IMR-90 (cell line): Measurements from ENCODE around the gene RAB4B. TPM values are rescaled to one million over a fixed set of nuclear protein-coding genes. Genes with fewer than 3 reads are reported as not detected.

ENCODE experiments used
- ATAC-seq: fragments of 200-7000 bp; cut with Tn5 transposase; 2 replicates; pipeline ENCODE4 v1.9.1; 2020; ENCODE audit warnings: low read depth, mild to moderate bottlenecking, moderate library complexity
- BruUV-seq: library from RNA; stranded (reverse); fragments of 400-500 nt; replicated peaks from 2 replicates; lab custom pipeline; 2021; lab: Mats Ljungman, UMichigan
- CTCF ChIA-PET: fragments of 300-600 bp; formaldehyde crosslinking; extraction: SDS; loops from one replicate; lab custom pipeline; 2021; ENCODE audit warnings: antibody characterized with exemption; lab: Yijun Ruan, JAX
- POLR2A ChIA-PET: fragments of 300-600 bp; sonication (Branson Sonifier 250); formaldehyde crosslinking; loops from one replicate; lab custom pipeline; 2022; ENCODE audit warnings: antibody characterized with exemption; ENCODE audit not compliant: unreplicated experiment; lab: Charles Lee
- DNase-seq: peaks from one replicate; pipeline ENCODE4 v3.0.0; 2013
- H2AFZ ChIP-seq: replicated peaks from 2 replicates; pipeline ENCODE3; 2013; ENCODE audit warnings: low read length, mild to moderate bottlenecking; ENCODE audit not compliant: poor library complexity
- H2AK5ac ChIP-seq: 2 replicates; pipeline ENCODE4 v1.6.1; 2013; ENCODE audit warnings: low read depth, low read length, inconsistent platforms
- H2AK9ac ChIP-seq: replicated peaks from 2 replicates; pipeline ENCODE3; 2013; ENCODE audit warnings: mild to moderate bottlenecking, low read depth, low read length, moderate library complexity; ENCODE audit not compliant: poor library complexity
- H2BK120ac ChIP-seq: 2 replicates; pipeline ENCODE4 v1.6.1; 2013; ENCODE audit warnings: low read depth, low read length, inconsistent platforms
- H2BK15ac ChIP-seq: 3 replicates; pipeline ENCODE4 v1.6.1; 2013; ENCODE audit warnings: low read depth, low read length, inconsistent platforms
- H2BK20ac ChIP-seq: 2 replicates; pipeline ENCODE4 v1.6.1; 2013; ENCODE audit warnings: low read depth, mild to moderate bottlenecking, inconsistent platforms, low read length, moderate library complexity
- H2BK5ac ChIP-seq: 2 replicates; pipeline ENCODE4 v1.6.1; 2013; ENCODE audit warnings: mild to moderate bottlenecking, low read depth, low read length, inconsistent platforms; ENCODE audit not compliant: poor library complexity, severe bottlenecking
- H3K14ac ChIP-seq: replicated peaks from 2 replicates; pipeline ENCODE4 v1.6.1; 2013; ENCODE audit warnings: low read depth, low read length, inconsistent platforms
- H3K18ac ChIP-seq: 2 replicates; pipeline ENCODE4 v1.6.1; 2013; ENCODE audit warnings: low read depth, low read length, control low read depth
- H3K23ac ChIP-seq: 2 replicates; pipeline ENCODE4 v1.6.1; 2013; ENCODE audit warnings: low read depth, low read length, inconsistent platforms
- H3K27ac ChIP-seq: 2 replicates; pipeline ENCODE4 v1.5.1; 2013; ENCODE audit warnings: mild to moderate bottlenecking, control low read depth, low read length; ENCODE audit not compliant: insufficient read depth
- H3K27me3 ChIP-seq: 2 replicates; pipeline ENCODE4 v1.6.1; 2013; ENCODE audit warnings: low read length; ENCODE audit not compliant: control insufficient read depth, insufficient read depth
- H3K36me3 ChIP-seq: 2 replicates; pipeline ENCODE4 v1.6.1; 2013; ENCODE audit warnings: low read length, mixed read lengths; ENCODE audit not compliant: control insufficient read depth, insufficient read depth
- H3K4ac ChIP-seq: 2 replicates; pipeline ENCODE4 v1.6.1; 2013; ENCODE audit warnings: low read depth, low read length, inconsistent platforms
- H3K4me1 ChIP-seq: 2 replicates; pipeline ENCODE4 v1.6.1; 2013; ENCODE audit warnings: low read length, mixed read lengths; ENCODE audit not compliant: control insufficient read depth, insufficient read depth
- H3K4me2 ChIP-seq: 2 replicates; pipeline ENCODE4 v1.6.1; 2013; ENCODE audit warnings: low read depth, mild to moderate bottlenecking, control low read depth, low read length, moderate library complexity
- H3K4me3 ChIP-seq: 2 replicates; pipeline ENCODE4 v1.5.1; 2013; ENCODE audit warnings: low read depth, mild to moderate bottlenecking, control low read depth, low read length, moderate library complexity; ENCODE audit not compliant: insufficient read depth
- H3K56ac ChIP-seq: 2 replicates; pipeline ENCODE4 v1.6.1; 2013; ENCODE audit warnings: low read length, inconsistent platforms; ENCODE audit not compliant: insufficient read depth; ENCODE audit errors: extremely low read depth
- H3K79me1 ChIP-seq, 2 experiments: 2 replicates each; pipeline ENCODE4 v1.6.1; 2013; ENCODE audit warnings: low read length in 2 of 2, inconsistent platforms in 1 of 2, low read depth in 1 of 2
- H3K9ac ChIP-seq: 2 replicates; pipeline ENCODE4 v1.6.1; 2013; ENCODE audit warnings: low read depth, low read length, control low read depth
- H3K9me1 ChIP-seq: 2 replicates; pipeline ENCODE4 v1.6.1; 2013; ENCODE audit warnings: low read length, inconsistent platforms; ENCODE audit not compliant: insufficient read depth
- H3K9me3 ChIP-seq: 2 replicates; pipeline ENCODE4 v1.6.1; 2013; ENCODE audit warnings: low read length; ENCODE audit not compliant: control insufficient read depth, insufficient read depth
- H4K20me1 ChIP-seq: 2 replicates; pipeline ENCODE4 v1.6.1; 2013; ENCODE audit warnings: low read length, inconsistent platforms; ENCODE audit not compliant: insufficient read depth
- H4K5ac ChIP-seq: 2 replicates; pipeline ENCODE4 v1.6.1; 2013; ENCODE audit warnings: mild to moderate bottlenecking, low read depth, low read length, control low read depth
- H4K8ac ChIP-seq, 2 experiments: 2 replicates each; pipeline ENCODE4 v1.6.1; 2013; ENCODE audit warnings: low read depth in 2 of 2, low read length in 2 of 2, control low read depth in 1 of 2, inconsistent platforms in 1 of 2
- H4K91ac ChIP-seq: 2 replicates; pipeline ENCODE4 v1.6.1; 2013; ENCODE audit warnings: low read depth, low read length, inconsistent platforms; ENCODE audit not compliant: insufficient read depth
- CEBPB ChIP-seq: IDR thresholded peaks from 2 replicates; pipeline ENCODE4 v1.6.1; 2012; ENCODE audit warnings: low read depth, low read length, improper control_type of control experiment
- CHD1 ChIP-seq: IDR thresholded peaks from 2 replicates; pipeline ENCODE4 v1.6.1; 2012; ENCODE audit warnings: low read depth, low read length, improper control_type of control experiment
- FOS ChIP-seq: fragments of 150-350 bp; IDR thresholded peaks from 2 replicates; pipeline ENCODE4 v1.6.1; 2016; ENCODE audit warnings: low read depth, low read length
- MAZ ChIP-seq: IDR thresholded peaks from 2 replicates; pipeline ENCODE4 v1.6.1; 2012; ENCODE audit warnings: low read depth, mild to moderate bottlenecking, low read length, improper control_type of control experiment, moderate library complexity, borderline replicate concordance
- MXI1 ChIP-seq: IDR thresholded peaks from 2 replicates; pipeline ENCODE4 v1.6.1; 2012; ENCODE audit warnings: low read depth, mild to moderate bottlenecking, low read length, moderate library complexity, borderline replicate concordance
- NFE2L2 ChIP-seq: fragments of 150-350 bp; IDR thresholded peaks from 2 replicates; pipeline ENCODE4 v1.6.1; 2016; ENCODE audit warnings: low read depth, mild to moderate bottlenecking, low read length
- POLR2A ChIP-seq: IDR thresholded peaks from 2 replicates; pipeline ENCODE4 v1.6.1; 2012; ENCODE audit warnings: mild to moderate bottlenecking, low read depth, low read length
- RAD21 ChIP-seq: IDR thresholded peaks from 2 replicates; pipeline ENCODE4 v1.6.1; 2012; ENCODE audit warnings: low read length, improper control_type of control experiment
- RCOR1 ChIP-seq: IDR thresholded peaks from 2 replicates; pipeline ENCODE4 v1.6.1; 2012; ENCODE audit warnings: mild to moderate bottlenecking, low read length, improper control_type of control experiment; ENCODE audit not compliant: insufficient replicate concordance
- RFX5 ChIP-seq: IDR thresholded peaks from 2 replicates; pipeline ENCODE4 v1.8.0; 2012; ENCODE audit warnings: low read depth, mild to moderate bottlenecking, low read length, moderate library complexity
- SMC3 ChIP-seq: fragments of 150-350 bp; IDR thresholded peaks from 2 replicates; pipeline ENCODE4 v1.6.1; 2016; ENCODE audit warnings: low read depth, mild to moderate bottlenecking, antibody characterized with exemption, low read length, moderate library complexity
- WGBS, 2 experiments: methylation state at CpG; one replicate each; pipeline versions ENCODE4 v1.1.5 to v1.1.7; 2013; ENCODE audit warnings: missing lambda C conversion rate in 2 of 2; ENCODE audit not compliant: insufficient read length in 1 of 2; ENCODE audit errors: extremely low coverage in 2 of 2; 5-methylcytosine and 5-hydroxymethylcytosine counted together
- dilution Hi-C: fragments of 300-500 bp; cut with HindIII; formaldehyde crosslinking; loops from one replicate; pipeline ENCODE4 v1.14.3; 2018; ENCODE audit warnings: low sequenced_read_pairs; ENCODE audit not compliant: unreplicated experiment
- in situ Hi-C: fragments of 300-500 bp; cut with MboI; formaldehyde crosslinking; loops from 3 replicates; pipeline ENCODE4 v1.14.3; 2019; ENCODE audit warnings: low sequenced_read_pairs, inconsistent platforms, mixed read lengths
- intact Hi-C: fragments of 100-400 bp; cut with micrococcal nuclease; formaldehyde crosslinking; loops from 2 replicates; pipeline ENCODE4 v1.10.0; 2022
- polyA plus RNA-seq, 3 experiments: library from polyadenylated mRNA; depleted of rRNA; stranded (reverse); fragments of >200 nt; gene quantifications; 2 replicates each; pipeline ENCODE4 v1.2.3, GENCODE V29; 2012; ENCODE audit warnings: low replicate concordance in 1 of 3
- total RNA-seq: library from RNA; depleted of rRNA; stranded (reverse); fragments of >200 nt; gene quantifications from 2 replicates; pipeline ENCODE4 v1.2.3, GENCODE V29; 2012
- TF ChIP-seq, protein P1 (sequence below): fragments of 150-350 bp; IDR thresholded peaks from 2 replicates; pipeline ENCODE4 v1.6.1; 2016; ENCODE audit warnings: low read depth, mild to moderate bottlenecking, low read length, moderate library complexity, borderline replicate concordance
- TF ChIP-seq, protein P2 (sequence below): conservative IDR thresholded peaks from 2 replicates; pipeline ENCODE4 v1.5.1; 2012; ENCODE audit warnings: mild to moderate bottlenecking, low read depth, low read length, improper control_type of control experiment
- TF ChIP-seq, protein P3 (sequence below): fragments of 150-350 bp; IDR thresholded peaks from 2 replicates; pipeline ENCODE4 v1.6.1; 2017; ENCODE audit warnings: mild to moderate bottlenecking, antibody characterized with exemption, low read length, low read depth

The RAB4B gene
- total and polyA plus RNA-seq, 2 of the 4 experiments (the other 2 are of a cell fraction) = 7.9 to 21.4 TPM

DNA sequence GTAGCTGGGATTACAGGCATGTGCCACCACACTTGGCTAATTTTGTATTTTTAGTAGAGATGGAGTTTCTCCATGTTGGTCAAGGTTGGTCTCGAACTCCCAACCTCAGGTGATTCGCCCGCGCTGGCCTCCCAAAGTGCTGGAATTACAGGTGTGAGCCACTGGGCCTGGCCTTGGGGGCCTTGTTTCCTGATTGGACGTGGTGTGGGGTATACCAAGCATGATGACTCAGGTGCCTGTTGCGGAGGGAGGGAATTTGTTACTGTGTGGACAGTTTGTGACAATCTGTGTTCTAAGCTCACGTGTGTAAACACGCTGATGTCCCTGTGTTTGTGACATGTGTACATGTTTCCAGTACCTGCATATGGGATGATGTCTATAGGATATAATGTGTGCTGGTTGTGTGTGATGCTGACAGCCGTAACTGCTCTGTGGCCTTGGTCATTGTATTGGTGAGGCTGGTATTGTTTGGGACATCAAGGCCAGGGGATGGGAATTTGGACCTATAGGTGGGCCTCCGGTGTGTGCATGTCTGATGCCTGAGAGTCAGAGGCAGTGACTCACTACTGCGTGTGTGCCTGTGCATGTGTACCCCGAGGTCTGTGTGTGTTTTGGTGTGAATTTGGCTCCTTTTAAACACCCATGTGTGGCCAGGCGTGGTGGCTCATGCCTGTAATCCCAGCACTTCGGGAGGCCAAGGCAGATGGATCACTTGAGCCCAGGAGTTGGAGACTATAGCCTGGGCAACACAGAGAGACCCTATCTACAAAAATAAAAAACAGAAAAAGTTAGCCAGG, 19.3 kb downstream of the RAB4B start:
- Histone ChIP-seq H3K79me1 (peaks cover 4 to 35% of the 10 kb centered on the region in 2 experiments; a peak in 3 of 4 replicates), H3K18ac (no peak overlapping the region), H4K5ac (no peak overlapping the region), H3K23ac (peak overlapping the region; percentile 68; the same call in 1 of the 2 replicates), H4K20me1 (peaks cover 27% of the 10 kb centered on the region), H3K4me3 (no peak overlapping the region), H2AK5ac (peak overlapping the region; percentile 50; the same call in 1 of the 2 replicates), H3K4me1 (peaks cover 21% of the 10 kb centered on the region), H2BK120ac (0 out of 2 replicates have a peak overlapping the region, but pooled peaks have one; percentile 23), H3K9ac (no peak overlapping the region), H3K9me3 (no peaks in the 10 kb centered on the region), H2AK9ac (peak overlapping the region; percentile 61), H3K4ac (peak overlapping the region; percentile 61; the same call in 1 of the 2 replicates), H3K36me3 (peaks cover 18% of the 10 kb centered on the region), H3K27me3 (no peaks in the 10 kb centered on the region), H2BK5ac (no peak overlapping the region), H4K91ac (no peak overlapping the region), H3K14ac (peak overlapping the region; percentile 67; the same call in 1 of the 2 replicates), H2AFZ (no peak overlapping the region), H2BK15ac (no peak overlapping the region), H2BK20ac (no peak overlapping the region), H3K9me1 (peaks cover 17% of the 10 kb centered on the region), H3K27ac (no peak overlapping the region; the same call in 1 of the 2 replicates), H3K56ac (no peak overlapping the region), H3K4me2 (no peak overlapping the region), H4K8ac (peak overlapping the region in 1 of 2 experiments; percentile 67; a peak in 2 of 4 replicates)
- dilution Hi-C loops (no loop called here), in situ Hi-C loops (no loop called here), intact Hi-C loops (loop anchor here (5.0 kb wide), 2 partner anchors 45 to 80 kb away; partner anchors contain the start of genes ACTMAP, COQ8B, ITPKC and SNRPA)
- ATAC-seq (no peak), DNase-seq (no peak)
- ChIA-PET CTCF (no interaction called here), POLR2A (no interaction called here)
- WGBS, 2 experiments = 96% methylated on average over 6 of the region's 14 CpGs; no CpG with 5 or more reads in 1 of the 2 experiments
- no TSS peak for BruUV-seq
- TF ChIP-seq, protein P1, sequence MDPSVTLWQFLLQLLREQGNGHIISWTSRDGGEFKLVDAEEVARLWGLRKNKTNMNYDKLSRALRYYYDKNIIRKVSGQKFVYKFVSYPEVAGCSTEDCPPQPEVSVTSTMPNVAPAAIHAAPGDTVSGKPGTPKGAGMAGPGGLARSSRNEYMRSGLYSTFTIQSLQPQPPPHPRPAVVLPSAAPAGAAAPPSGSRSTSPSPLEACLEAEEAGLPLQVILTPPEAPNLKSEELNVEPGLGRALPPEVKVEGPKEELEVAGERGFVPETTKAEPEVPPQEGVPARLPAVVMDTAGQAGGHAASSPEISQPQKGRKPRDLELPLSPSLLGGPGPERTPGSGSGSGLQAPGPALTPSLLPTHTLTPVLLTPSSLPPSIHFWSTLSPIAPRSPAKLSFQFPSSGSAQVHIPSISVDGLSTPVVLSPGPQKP = no peak
- TF ChIP-seq MAZ (no peak), FOS (no peak), POLR2A (no peak), CHD1 (no peak), SMC3 (no peak), RFX5 (no peak), RAD21 (no peak), MXI1 (no peak), RCOR1 (no peak), CEBPB (no peak), NFE2L2 (no peak)
- TF ChIP-seq, protein P2, sequence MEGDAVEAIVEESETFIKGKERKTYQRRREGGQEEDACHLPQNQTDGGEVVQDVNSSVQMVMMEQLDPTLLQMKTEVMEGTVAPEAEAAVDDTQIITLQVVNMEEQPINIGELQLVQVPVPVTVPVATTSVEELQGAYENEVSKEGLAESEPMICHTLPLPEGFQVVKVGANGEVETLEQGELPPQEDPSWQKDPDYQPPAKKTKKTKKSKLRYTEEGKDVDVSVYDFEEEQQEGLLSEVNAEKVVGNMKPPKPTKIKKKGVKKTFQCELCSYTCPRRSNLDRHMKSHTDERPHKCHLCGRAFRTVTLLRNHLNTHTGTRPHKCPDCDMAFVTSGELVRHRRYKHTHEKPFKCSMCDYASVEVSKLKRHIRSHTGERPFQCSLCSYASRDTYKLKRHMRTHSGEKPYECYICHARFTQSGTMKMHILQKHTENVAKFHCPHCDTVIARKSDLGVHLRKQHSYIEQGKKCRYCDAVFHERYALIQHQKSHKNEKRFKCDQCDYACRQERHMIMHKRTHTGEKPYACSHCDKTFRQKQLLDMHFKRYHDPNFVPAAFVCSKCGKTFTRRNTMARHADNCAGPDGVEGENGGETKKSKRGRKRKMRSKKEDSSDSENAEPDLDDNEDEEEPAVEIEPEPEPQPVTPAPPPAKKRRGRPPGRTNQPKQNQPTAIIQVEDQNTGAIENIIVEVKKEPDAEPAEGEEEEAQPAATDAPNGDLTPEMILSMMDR = no peak
- TF ChIP-seq, protein P3, sequence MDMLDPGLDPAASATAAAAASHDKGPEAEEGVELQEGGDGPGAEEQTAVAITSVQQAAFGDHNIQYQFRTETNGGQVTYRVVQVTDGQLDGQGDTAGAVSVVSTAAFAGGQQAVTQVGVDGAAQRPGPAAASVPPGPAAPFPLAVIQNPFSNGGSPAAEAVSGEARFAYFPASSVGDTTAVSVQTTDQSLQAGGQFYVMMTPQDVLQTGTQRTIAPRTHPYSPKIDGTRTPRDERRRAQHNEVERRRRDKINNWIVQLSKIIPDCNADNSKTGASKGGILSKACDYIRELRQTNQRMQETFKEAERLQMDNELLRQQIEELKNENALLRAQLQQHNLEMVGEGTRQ = no peak
